BJ (cell line): ENCODE results near the gene SLC26A1. TPM values are rescaled to one million over a fixed set of nuclear protein-coding genes. Genes with fewer than 3 reads are reported as not detected.

Source experiments
- CTCF ChIA-PET: fragments of 350-600 bp; formaldehyde crosslinking; extraction: SDS; loops from one replicate; lab custom pipeline; 2021; ENCODE audit warnings: antibody characterized with exemption, inconsistent platforms; lab: Yijun Ruan, JAX
- POLR2A ChIA-PET: fragments of 300-600 bp; sonication (Branson Sonifier 250); formaldehyde crosslinking; extraction: SDS; loops from one replicate; lab custom pipeline; 2021; ENCODE audit warnings: antibody characterized with exemption; lab: Charles Lee
- DNase-seq: peaks from one replicate; pipeline ENCODE4 v3.0.0-alpha.2; 2011; ENCODE audit warnings: low read depth
- H3K27me3 ChIP-seq: 2 replicates; pipeline ENCODE4 v1.6.0; 2011; ENCODE audit warnings: low read length; ENCODE audit not compliant: control insufficient read depth, insufficient read depth
- H3K36me3 ChIP-seq: 2 replicates; pipeline ENCODE4 v1.5.1; 2011; ENCODE audit warnings: low read length; ENCODE audit not compliant: control insufficient read depth, insufficient read depth
- H3K4me3 ChIP-seq: 2 replicates; pipeline ENCODE4 v1.5.1; 2011; ENCODE audit warnings: low read depth, mild to moderate bottlenecking, control low read depth, low read length
- CTCF ChIP-seq: IDR thresholded peaks from 2 replicates; pipeline ENCODE4 v1.5.1; 2011; ENCODE audit warnings: low read depth, mild to moderate bottlenecking, control low read depth, inconsistent platforms, low read length, moderate library complexity; ENCODE audit not compliant: insufficient read depth
- polyA plus RNA-seq: library from polyadenylated mRNA; depleted of rRNA; stranded (reverse); fragments of >200 nt; gene quantifications from 2 replicates; pipeline ENCODE4 v1.2.3, GENCODE V29; 2011

Gene SLC26A1
- polyA plus RNA-seq, 1 experiment = not detected

GRCh38 chr4:1015179-1015578 lies 22.0 kb upstream of the SLC26A1 start:
- TF ChIP-seq CTCF = peak; percentile 3; the same call in 1 of the 2 replicates
- ChIA-PET POLR2A (no interaction called here), CTCF (no interaction called here)
- Histone ChIP-seq H3K4me3 (no peak overlapping the region), H3K36me3 (no peaks in the 10 kb centered on the region; the same call in 1 of the 2 replicates), H3K27me3 (no peaks in the 10 kb centered on the region)
- no peak for DNase-seq

- no peak for TF ChIP-seq CTCF
- DNase-seq = no peak
- ChIA-PET CTCF (no interaction called here), POLR2A (no interaction called here)
- Histone ChIP-seq H3K4me3 (no peak overlapping the region), H3K36me3 (no peaks in the 10 kb centered on the region; the same call in 1 of the 2 replicates), H3K27me3 (no peaks in the 10 kb centered on the region)
These were observed 21.3 kb upstream of the SLC26A1 start for GRCh38 chr4:1014291-1015167.

GRCh38 chr4:1013225-1014073 lies 20.2 kb upstream of the SLC26A1 start:
- CTCF ChIA-PET = no interaction called here
- no peak overlapping the region for H3K4me3 ChIP-seq
- H3K36me3 ChIP-seq = no peaks in the 10 kb centered on the region; the same call in 1 of the 2 replicates
- POLR2A ChIA-PET = no interaction called here
- peaks cover 2% of the 10 kb centered on the region; the same call in 1 of the 2 replicates for H3K27me3 ChIP-seq
- no peak for DNase-seq
- TF ChIP-seq CTCF = no peak

GRCh38 chr4:1012034-1012739 lies 19.0 kb upstream of the SLC26A1 start:
- DNase-seq = no peak
- peak overlapping the region; percentile 54 for H3K4me3 ChIP-seq
- no peak for TF ChIP-seq CTCF
- H3K27me3 ChIP-seq = peaks cover 5% of the 10 kb centered on the region
- ChIA-PET POLR2A (no interaction called here), CTCF (interaction anchor here (0.6 kb wide), 1 partner anchor 100 kb away, joined by 3 read pairs; no protein-coding TSS in a partner anchor)
- H3K36me3 ChIP-seq = no peaks in the 10 kb centered on the region; the same call in 1 of the 2 replicates

- H3K27me3 ChIP-seq = peaks cover 7% of the 10 kb centered on the region
- CTCF ChIA-PET = no interaction called here
- no peak for TF ChIP-seq CTCF
- peak overlapping the region; percentile 54 for H3K4me3 ChIP-seq
- no peak for DNase-seq
- POLR2A ChIA-PET = no interaction called here
- no peaks in the 10 kb centered on the region; the same call in 1 of the 2 replicates for H3K36me3 ChIP-seq
These were observed 18.4 kb upstream of the SLC26A1 start for GRCh38 chr4:1011666-1012033.
